IMR-90 (cell line): ENCODE results near the gene S100A3. TPM values are rescaled to one million over a fixed set of nuclear protein-coding genes. Genes with fewer than 3 reads are reported as not detected.

Experiments
- ATAC-seq: fragments of 200-7000 bp; cut with Tn5 transposase; 2 replicates; pipeline ENCODE4 v1.9.1; 2020; ENCODE audit warnings: low read depth, mild to moderate bottlenecking, moderate library complexity
- BruUV-seq: library from RNA; stranded (reverse); fragments of 400-500 nt; replicated peaks from 2 replicates; lab custom pipeline; 2021; lab: Mats Ljungman, UMichigan
- CTCF ChIA-PET: fragments of 300-600 bp; formaldehyde crosslinking; extraction: SDS; loops from one replicate; lab custom pipeline; 2021; ENCODE audit warnings: antibody characterized with exemption; lab: Yijun Ruan, JAX
- POLR2A ChIA-PET: fragments of 300-600 bp; sonication (Branson Sonifier 250); formaldehyde crosslinking; loops from one replicate; lab custom pipeline; 2022; ENCODE audit warnings: antibody characterized with exemption; ENCODE audit not compliant: unreplicated experiment; lab: Charles Lee
- DNase-seq: peaks from one replicate; pipeline ENCODE4 v3.0.0; 2013
- H2AFZ ChIP-seq: replicated peaks from 2 replicates; pipeline ENCODE3; 2013; ENCODE audit warnings: low read length, mild to moderate bottlenecking; ENCODE audit not compliant: poor library complexity
- H2AK5ac ChIP-seq: 2 replicates; pipeline ENCODE4 v1.6.1; 2013; ENCODE audit warnings: low read depth, low read length, inconsistent platforms
- H2AK9ac ChIP-seq: replicated peaks from 2 replicates; pipeline ENCODE3; 2013; ENCODE audit warnings: mild to moderate bottlenecking, low read depth, low read length, moderate library complexity; ENCODE audit not compliant: poor library complexity
- H2BK120ac ChIP-seq: 2 replicates; pipeline ENCODE4 v1.6.1; 2013; ENCODE audit warnings: low read depth, low read length, inconsistent platforms
- H2BK15ac ChIP-seq: 3 replicates; pipeline ENCODE4 v1.6.1; 2013; ENCODE audit warnings: low read depth, low read length, inconsistent platforms
- H2BK20ac ChIP-seq: 2 replicates; pipeline ENCODE4 v1.6.1; 2013; ENCODE audit warnings: low read depth, mild to moderate bottlenecking, inconsistent platforms, low read length, moderate library complexity
- H2BK5ac ChIP-seq: 2 replicates; pipeline ENCODE4 v1.6.1; 2013; ENCODE audit warnings: mild to moderate bottlenecking, low read depth, low read length, inconsistent platforms; ENCODE audit not compliant: poor library complexity, severe bottlenecking
- H3K14ac ChIP-seq: replicated peaks from 2 replicates; pipeline ENCODE4 v1.6.1; 2013; ENCODE audit warnings: low read depth, low read length, inconsistent platforms
- H3K18ac ChIP-seq: 2 replicates; pipeline ENCODE4 v1.6.1; 2013; ENCODE audit warnings: low read depth, low read length, control low read depth
- H3K23ac ChIP-seq: 2 replicates; pipeline ENCODE4 v1.6.1; 2013; ENCODE audit warnings: low read depth, low read length, inconsistent platforms
- H3K27ac ChIP-seq: 2 replicates; pipeline ENCODE4 v1.5.1; 2013; ENCODE audit warnings: mild to moderate bottlenecking, control low read depth, low read length; ENCODE audit not compliant: insufficient read depth
- H3K27me3 ChIP-seq: 2 replicates; pipeline ENCODE4 v1.6.1; 2013; ENCODE audit warnings: low read length; ENCODE audit not compliant: control insufficient read depth, insufficient read depth
- H3K36me3 ChIP-seq: 2 replicates; pipeline ENCODE4 v1.6.1; 2013; ENCODE audit warnings: low read length, mixed read lengths; ENCODE audit not compliant: control insufficient read depth, insufficient read depth
- H3K4ac ChIP-seq: 2 replicates; pipeline ENCODE4 v1.6.1; 2013; ENCODE audit warnings: low read depth, low read length, inconsistent platforms
- H3K4me1 ChIP-seq: 2 replicates; pipeline ENCODE4 v1.6.1; 2013; ENCODE audit warnings: low read length, mixed read lengths; ENCODE audit not compliant: control insufficient read depth, insufficient read depth
- H3K4me2 ChIP-seq: 2 replicates; pipeline ENCODE4 v1.6.1; 2013; ENCODE audit warnings: low read depth, mild to moderate bottlenecking, control low read depth, low read length, moderate library complexity
- H3K4me3 ChIP-seq: 2 replicates; pipeline ENCODE4 v1.5.1; 2013; ENCODE audit warnings: low read depth, mild to moderate bottlenecking, control low read depth, low read length, moderate library complexity; ENCODE audit not compliant: insufficient read depth
- H3K56ac ChIP-seq: 2 replicates; pipeline ENCODE4 v1.6.1; 2013; ENCODE audit warnings: low read length, inconsistent platforms; ENCODE audit not compliant: insufficient read depth; ENCODE audit errors: extremely low read depth
- H3K79me1 ChIP-seq, 2 experiments: 2 replicates each; pipeline ENCODE4 v1.6.1; 2013; ENCODE audit warnings: low read length in 2 of 2, inconsistent platforms in 1 of 2, low read depth in 1 of 2
- H3K9ac ChIP-seq: 2 replicates; pipeline ENCODE4 v1.6.1; 2013; ENCODE audit warnings: low read depth, low read length, control low read depth
- H3K9me1 ChIP-seq: 2 replicates; pipeline ENCODE4 v1.6.1; 2013; ENCODE audit warnings: low read length, inconsistent platforms; ENCODE audit not compliant: insufficient read depth
- H3K9me3 ChIP-seq: 2 replicates; pipeline ENCODE4 v1.6.1; 2013; ENCODE audit warnings: low read length; ENCODE audit not compliant: control insufficient read depth, insufficient read depth
- H4K20me1 ChIP-seq: 2 replicates; pipeline ENCODE4 v1.6.1; 2013; ENCODE audit warnings: low read length, inconsistent platforms; ENCODE audit not compliant: insufficient read depth
- H4K5ac ChIP-seq: 2 replicates; pipeline ENCODE4 v1.6.1; 2013; ENCODE audit warnings: mild to moderate bottlenecking, low read depth, low read length, control low read depth
- H4K8ac ChIP-seq, 2 experiments: 2 replicates each; pipeline ENCODE4 v1.6.1; 2013; ENCODE audit warnings: low read depth in 2 of 2, low read length in 2 of 2, control low read depth in 1 of 2, inconsistent platforms in 1 of 2
- H4K91ac ChIP-seq: 2 replicates; pipeline ENCODE4 v1.6.1; 2013; ENCODE audit warnings: low read depth, low read length, inconsistent platforms; ENCODE audit not compliant: insufficient read depth
- BHLHE40 ChIP-seq: fragments of 150-350 bp; IDR thresholded peaks from 2 replicates; pipeline ENCODE4 v1.6.1; 2016; ENCODE audit warnings: mild to moderate bottlenecking, low read depth, low read length
- CEBPB ChIP-seq: IDR thresholded peaks from 2 replicates; pipeline ENCODE4 v1.6.1; 2012; ENCODE audit warnings: low read depth, low read length, improper control_type of control experiment
- CHD1 ChIP-seq: IDR thresholded peaks from 2 replicates; pipeline ENCODE4 v1.6.1; 2012; ENCODE audit warnings: low read depth, low read length, improper control_type of control experiment
- CTCF ChIP-seq: conservative IDR thresholded peaks from 2 replicates; pipeline ENCODE4 v1.5.1; 2012; ENCODE audit warnings: mild to moderate bottlenecking, low read depth, low read length, improper control_type of control experiment
- ELK1 ChIP-seq: fragments of 150-350 bp; IDR thresholded peaks from 2 replicates; pipeline ENCODE4 v1.6.1; 2016; ENCODE audit warnings: low read depth, mild to moderate bottlenecking, low read length, moderate library complexity, borderline replicate concordance
- FOS ChIP-seq: fragments of 150-350 bp; IDR thresholded peaks from 2 replicates; pipeline ENCODE4 v1.6.1; 2016; ENCODE audit warnings: low read depth, low read length
- MAFK ChIP-seq: IDR thresholded peaks from 2 replicates; pipeline ENCODE4 v1.6.1; 2012; ENCODE audit warnings: low read depth, low read length, improper control_type of control experiment
- NFE2L2 ChIP-seq: fragments of 150-350 bp; IDR thresholded peaks from 2 replicates; pipeline ENCODE4 v1.6.1; 2016; ENCODE audit warnings: low read depth, mild to moderate bottlenecking, low read length
- POLR2A ChIP-seq: IDR thresholded peaks from 2 replicates; pipeline ENCODE4 v1.6.1; 2012; ENCODE audit warnings: mild to moderate bottlenecking, low read depth, low read length
- RAD21 ChIP-seq: IDR thresholded peaks from 2 replicates; pipeline ENCODE4 v1.6.1; 2012; ENCODE audit warnings: low read length, improper control_type of control experiment
- RCOR1 ChIP-seq: IDR thresholded peaks from 2 replicates; pipeline ENCODE4 v1.6.1; 2012; ENCODE audit warnings: mild to moderate bottlenecking, low read length, improper control_type of control experiment; ENCODE audit not compliant: insufficient replicate concordance
- SMC3 ChIP-seq: fragments of 150-350 bp; IDR thresholded peaks from 2 replicates; pipeline ENCODE4 v1.6.1; 2016; ENCODE audit warnings: low read depth, mild to moderate bottlenecking, antibody characterized with exemption, low read length, moderate library complexity
- USF2 ChIP-seq: fragments of 150-350 bp; IDR thresholded peaks from 2 replicates; pipeline ENCODE4 v1.6.1; 2017; ENCODE audit warnings: mild to moderate bottlenecking, antibody characterized with exemption, low read length, low read depth
- WGBS, 2 experiments: methylation state at CpG; one replicate each; pipeline versions ENCODE4 v1.1.5 to v1.1.7; 2013; ENCODE audit warnings: missing lambda C conversion rate in 2 of 2; ENCODE audit not compliant: insufficient read length in 1 of 2; ENCODE audit errors: extremely low coverage in 2 of 2; 5-methylcytosine and 5-hydroxymethylcytosine counted together
- dilution Hi-C: fragments of 300-500 bp; cut with HindIII; formaldehyde crosslinking; loops from one replicate; pipeline ENCODE4 v1.14.3; 2018; ENCODE audit warnings: low sequenced_read_pairs; ENCODE audit not compliant: unreplicated experiment
- in situ Hi-C: fragments of 300-500 bp; cut with MboI; formaldehyde crosslinking; loops from 3 replicates; pipeline ENCODE4 v1.14.3; 2019; ENCODE audit warnings: low sequenced_read_pairs, inconsistent platforms, mixed read lengths
- intact Hi-C: fragments of 100-400 bp; cut with micrococcal nuclease; formaldehyde crosslinking; loops from 2 replicates; pipeline ENCODE4 v1.10.0; 2022
- polyA plus RNA-seq, 3 experiments: library from polyadenylated mRNA; depleted of rRNA; stranded (reverse); fragments of >200 nt; gene quantifications; 2 replicates each; pipeline ENCODE4 v1.2.3, GENCODE V29; 2012; ENCODE audit warnings: low replicate concordance in 1 of 3
- total RNA-seq: library from RNA; depleted of rRNA; stranded (reverse); fragments of >200 nt; gene quantifications from 2 replicates; pipeline ENCODE4 v1.2.3, GENCODE V29; 2012

S100A3 gene
- total and polyA plus RNA-seq, 2 of the 4 experiments (the other 2 are of a cell fraction), result 2.9 to 4.5 TPM

- ChIA-PET CTCF (no interaction called here), POLR2A (interaction anchor here (1.0 to 1.6 kb wide), 2 partner anchors 12 kb away, joined by 3 to 4 read pairs; partner anchors contain the start of gene S100A6)
- no peaks in the 10 kb centered on the region for H3K27me3 ChIP-seq
- intact Hi-C loops (loop anchor here (2.0 kb wide), 1 partner anchor 19 kb away; no protein-coding TSS in a partner anchor), dilution Hi-C loops (no loop called here), in situ Hi-C loops (loop anchor here (25.0 kb wide), 1 partner anchor 414 kb away; the partner anchor contains the start of genes CREB3L4, CRTC2 and SLC39A1)
- H3K4me2 ChIP-seq, result no peak overlapping the region
- ATAC-seq (no peak), DNase-seq (no peak)
- H2BK5ac ChIP-seq, result no peak overlapping the region
- H4K5ac ChIP-seq, result 0 out of 2 replicates have a peak overlapping the region, but pooled peaks have one; percentile 6
- BruUV-seq, result no TSS peak
- H3K9me3 ChIP-seq, result no peaks in the 10 kb centered on the region
- H2BK120ac ChIP-seq, result peak overlapping the region; percentile 97
- no peak overlapping the region for H3K9ac ChIP-seq
- peak overlapping the region; percentile 62 for H2AFZ ChIP-seq
- peaks cover 41% of the 10 kb centered on the region for H3K4me1 ChIP-seq
- peak overlapping the region; percentile 96 for H2AK9ac ChIP-seq
- peaks cover 0 to 37% of the 10 kb centered on the region in 2 experiments; a peak in 3 of 4 replicates for H3K79me1 ChIP-seq
- H3K27ac ChIP-seq, result 0 out of 2 replicates have a peak overlapping the region, but pooled peaks have one; percentile 1
- no peaks in the 10 kb centered on the region for H3K36me3 ChIP-seq
- H2BK20ac ChIP-seq, result peak overlapping the region; percentile 93
- H3K18ac ChIP-seq, result no peak overlapping the region; the same call in 1 of the 2 replicates
- peak overlapping the region; percentile 85 for H2AK5ac ChIP-seq
- H4K91ac ChIP-seq, result peak overlapping the region; percentile 93
- H3K56ac ChIP-seq, result no peak overlapping the region
- no peaks in the 10 kb centered on the region for H4K20me1 ChIP-seq
- 33% methylated on average over 2 of the region's 19 CpGs; no CpG with 5 or more reads in 1 of the 2 experiments for WGBS, 2 experiments
- H3K14ac ChIP-seq, result peak overlapping the region; percentile 91
- peak overlapping the region; percentile 96 for H3K4ac ChIP-seq
- no peak overlapping the region for H3K4me3 ChIP-seq
- peak overlapping the region; percentile 78; the same call in 2 of the 3 replicates for H2BK15ac ChIP-seq
- peaks cover 58% of the 10 kb centered on the region for H3K9me1 ChIP-seq
- peak overlapping the region in 1 of 2 experiments; percentile 85; a peak in 3 of 4 replicates for H4K8ac ChIP-seq
- H3K23ac ChIP-seq, result peak overlapping the region; percentile 39; the same call in 1 of the 2 replicates
- TF ChIP-seq MAFK (no peak), SMC3 (no peak), BHLHE40 (no peak), CTCF (no peak), CHD1 (no peak), POLR2A (no peak), FOS (no peak), CEBPB (no peak), NFE2L2 (no peak), RAD21 (no peak), ELK1 (no peak), USF2 (no peak), RCOR1 (no peak)
Observed at GRCh38 chr1:153547560-153548551, 1.2 kb downstream of the S100A3 start.
